GM12864 (cell line): ENCODE measurements around the gene CDH13.

ENCODE experiments used
- DNase-seq: peaks from one replicate; pipeline ENCODE4 v3.0.0-alpha.2; 2011; ENCODE audit warnings: low read depth
- H3K4me3 ChIP-seq: 2 replicates; pipeline ENCODE4 v1.5.1; 2011; ENCODE audit warnings: mild to moderate bottlenecking, low read depth, low read length, control low read depth
- TF ChIP-seq, protein P1 (sequence below): IDR thresholded peaks from 2 replicates; pipeline ENCODE4 v1.5.1; 2011; ENCODE audit warnings: low read depth, mild to moderate bottlenecking, moderate library complexity, low read length, control low read depth, inconsistent platforms; ENCODE audit errors: missing control alignments

Gene CDH13

GRCh38 chr16:82801361-82801760, 174.6 kb downstream of the CDH13 start:
- DNase-seq = no peak
- TF ChIP-seq, protein P1, sequence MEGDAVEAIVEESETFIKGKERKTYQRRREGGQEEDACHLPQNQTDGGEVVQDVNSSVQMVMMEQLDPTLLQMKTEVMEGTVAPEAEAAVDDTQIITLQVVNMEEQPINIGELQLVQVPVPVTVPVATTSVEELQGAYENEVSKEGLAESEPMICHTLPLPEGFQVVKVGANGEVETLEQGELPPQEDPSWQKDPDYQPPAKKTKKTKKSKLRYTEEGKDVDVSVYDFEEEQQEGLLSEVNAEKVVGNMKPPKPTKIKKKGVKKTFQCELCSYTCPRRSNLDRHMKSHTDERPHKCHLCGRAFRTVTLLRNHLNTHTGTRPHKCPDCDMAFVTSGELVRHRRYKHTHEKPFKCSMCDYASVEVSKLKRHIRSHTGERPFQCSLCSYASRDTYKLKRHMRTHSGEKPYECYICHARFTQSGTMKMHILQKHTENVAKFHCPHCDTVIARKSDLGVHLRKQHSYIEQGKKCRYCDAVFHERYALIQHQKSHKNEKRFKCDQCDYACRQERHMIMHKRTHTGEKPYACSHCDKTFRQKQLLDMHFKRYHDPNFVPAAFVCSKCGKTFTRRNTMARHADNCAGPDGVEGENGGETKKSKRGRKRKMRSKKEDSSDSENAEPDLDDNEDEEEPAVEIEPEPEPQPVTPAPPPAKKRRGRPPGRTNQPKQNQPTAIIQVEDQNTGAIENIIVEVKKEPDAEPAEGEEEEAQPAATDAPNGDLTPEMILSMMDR = no peak
- no peak overlapping the region for H3K4me3 ChIP-seq

GRCh38 chr16:82805866-82806265, 179.1 kb downstream of the CDH13 start:
- DNase-seq = no peak
- TF ChIP-seq, protein P1 = no peak
- H3K4me3 ChIP-seq = no peak overlapping the region

- no peak for DNase-seq
- H3K4me3 ChIP-seq = no peak overlapping the region
- TF ChIP-seq, protein P1 = no peak
Measured at GRCh38 chr16:82807311-82807710, 180.5 kb downstream of the CDH13 start.

- TF ChIP-seq, protein P1 = no peak
- H3K4me3 ChIP-seq = no peak overlapping the region
- no peak for DNase-seq
Measured at GRCh38 chr16:82808036-82808435, 181.3 kb downstream of the CDH13 start.

DNA sequence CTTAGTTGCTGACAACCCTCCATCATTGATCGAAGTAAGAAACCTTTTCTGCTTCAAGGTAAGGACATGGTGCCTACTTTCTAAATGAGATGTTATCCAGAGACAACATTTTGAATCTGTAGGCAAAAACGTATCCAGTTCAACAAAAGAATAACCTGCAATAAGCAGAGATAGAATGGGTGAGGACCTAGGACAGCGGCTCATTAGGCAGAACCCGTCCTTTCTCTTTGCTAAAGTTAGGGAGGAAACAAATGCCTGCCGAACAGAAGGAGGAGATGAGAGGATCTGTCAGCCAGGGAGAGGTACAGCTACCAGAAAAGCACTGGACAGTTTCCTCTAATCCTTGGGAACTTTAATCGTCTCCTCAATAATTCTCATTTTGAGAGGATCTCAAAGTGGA, 183.3 kb downstream of the CDH13 start:
- DNase-seq = no peak
- TF ChIP-seq, protein P1 = no peak
- H3K4me3 ChIP-seq = no peak overlapping the region

GRCh38 chr16:82814059-82814458, 187.3 kb downstream of the CDH13 start:
- DNase-seq = no peak
- no peak overlapping the region for H3K4me3 ChIP-seq
- TF ChIP-seq, protein P1 = no peak

DNA sequence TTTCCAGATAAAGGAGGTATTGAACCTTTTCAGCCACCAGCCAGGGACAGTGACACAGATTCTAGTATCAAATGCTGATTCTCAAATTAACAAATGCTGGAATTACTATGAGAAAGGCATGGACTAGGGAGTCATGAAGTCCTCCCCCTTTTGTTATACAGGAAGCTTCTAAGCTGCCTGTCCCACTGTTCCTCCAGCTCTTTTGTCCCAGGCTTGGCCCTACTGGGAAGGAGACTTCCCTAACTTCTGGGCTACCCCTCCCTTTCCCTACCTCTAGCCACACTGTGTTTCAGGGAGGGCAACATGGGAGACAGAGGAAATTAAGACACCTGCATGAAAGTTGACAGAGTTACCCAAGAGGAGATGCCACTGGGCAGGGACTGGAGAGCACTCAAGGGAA, 192.5 kb downstream of the CDH13 start:
- DNase-seq = no peak
- H3K4me3 ChIP-seq = no peak overlapping the region
- TF ChIP-seq, protein P1 = no peak
